Natural killer cell (primary cell): ENCODE data around the gene PIK3IP1. TPM values are rescaled to one million over a fixed set of nuclear protein-coding genes. Genes with fewer than 3 reads are reported as not detected.

ENCODE experiments used
- ATAC-seq, 3 donors: fragments of 150-1000 bp in 2 of 3; fragments of 200-7000 bp in 1 of 3; cut with Tn5 transposase; 1 replicate in 1 of 3; 2 replicates in 2 of 3; pipeline ENCODE4 v1.10.0; 2021; ENCODE audit warnings: mild to moderate bottlenecking in 2 of 3, moderate library complexity in 2 of 3
- DNase-seq, 2 donors: peaks; one replicate each; pipeline versions ENCODE4 v3.0.0 to v3.0.0-alpha.2; 2013 to 2021; ENCODE audit warnings: mixed read lengths in 1 of 2
- H3K27ac ChIP-seq: one replicate; pipeline ENCODE4 v1.5.1; 2013; ENCODE audit warnings: mild to moderate bottlenecking, low read length
- H3K27me3 ChIP-seq: one replicate; pipeline ENCODE4 v1.6.1; 2013; ENCODE audit warnings: low read length; ENCODE audit not compliant: control insufficient read depth, insufficient read depth
- H3K36me3 ChIP-seq: one replicate; pipeline ENCODE4 v1.6.1; 2013; ENCODE audit warnings: low read length; ENCODE audit not compliant: control insufficient read depth, insufficient read depth
- H3K4me1 ChIP-seq: one replicate; pipeline ENCODE4 v1.6.1; 2013; ENCODE audit warnings: low read length; ENCODE audit not compliant: control insufficient read depth, insufficient read depth
- H3K4me3 ChIP-seq: one replicate; pipeline ENCODE4 v1.5.1; 2013; ENCODE audit warnings: low read length
- H3K9me3 ChIP-seq: one replicate; pipeline ENCODE4 v1.6.1; 2013; ENCODE audit warnings: low read length; ENCODE audit not compliant: control insufficient read depth, insufficient read depth
- H3K27ac Mint-ChIP-seq, 2 donors: one replicate each; pipeline ENCODE4 v1.8.0; 2022; ENCODE audit warnings: mild to moderate bottlenecking in 2 of 2, mixed read lengths in 2 of 2, moderate library complexity in 1 of 2
- H3K27me3 Mint-ChIP-seq, 2 donors: one replicate each; pipeline ENCODE4 v1.8.0; 2022; ENCODE audit warnings: low read depth in 2 of 2, mixed read lengths in 2 of 2
- H3K36me3 Mint-ChIP-seq: one replicate; pipeline ENCODE4 v1.8.0; 2022; ENCODE audit warnings: mixed read lengths
- H3K4me1 Mint-ChIP-seq, 2 donors: one replicate each; pipeline ENCODE4 v1.8.0; 2022; ENCODE audit warnings: mixed read lengths in 2 of 2
- H3K4me3 Mint-ChIP-seq: one replicate; pipeline ENCODE4 v1.8.0; 2022; ENCODE audit warnings: mild to moderate bottlenecking, moderate library complexity, mixed read lengths
- H3K9me3 Mint-ChIP-seq, 2 donors: one replicate each; pipeline ENCODE4 v1.8.0; 2022; ENCODE audit warnings: mixed read lengths in 2 of 2
- WGBS: methylation state at CpG from one replicate; pipeline ENCODE4 v1.1.7; 2013; ENCODE audit warnings: missing lambda C conversion rate; ENCODE audit not compliant: insufficient coverage; 5-methylcytosine and 5-hydroxymethylcytosine counted together
- intact Hi-C: fragments of 100-400 bp; cut with micrococcal nuclease; formaldehyde crosslinking; loops from one replicate; pipeline ENCODE4 v1.14.2; 2022
- total RNA-seq, 4 donors: library from RNA; stranded (reverse); fragments of 120-200 nt in 1 of 4; gene quantifications; one replicate each; pipeline versions ENCODE4 v1.2.3 to v1.2.4, GENCODE V29; 2013 to 2022
- TF ChIP-seq, protein P1 (sequence below): fragments of 200-600 bp; IDR thresholded peaks from one replicate; pipeline ENCODE4 v1.8.0; 2022; ENCODE audit warnings: antibody characterized with exemption

PIK3IP1 gene
- total RNA-seq, 3 donors from 2014 or later (not counting 1 experiment from before 2014, with no cell fraction given): 132 to 180 (median 161) TPM

DNA sequence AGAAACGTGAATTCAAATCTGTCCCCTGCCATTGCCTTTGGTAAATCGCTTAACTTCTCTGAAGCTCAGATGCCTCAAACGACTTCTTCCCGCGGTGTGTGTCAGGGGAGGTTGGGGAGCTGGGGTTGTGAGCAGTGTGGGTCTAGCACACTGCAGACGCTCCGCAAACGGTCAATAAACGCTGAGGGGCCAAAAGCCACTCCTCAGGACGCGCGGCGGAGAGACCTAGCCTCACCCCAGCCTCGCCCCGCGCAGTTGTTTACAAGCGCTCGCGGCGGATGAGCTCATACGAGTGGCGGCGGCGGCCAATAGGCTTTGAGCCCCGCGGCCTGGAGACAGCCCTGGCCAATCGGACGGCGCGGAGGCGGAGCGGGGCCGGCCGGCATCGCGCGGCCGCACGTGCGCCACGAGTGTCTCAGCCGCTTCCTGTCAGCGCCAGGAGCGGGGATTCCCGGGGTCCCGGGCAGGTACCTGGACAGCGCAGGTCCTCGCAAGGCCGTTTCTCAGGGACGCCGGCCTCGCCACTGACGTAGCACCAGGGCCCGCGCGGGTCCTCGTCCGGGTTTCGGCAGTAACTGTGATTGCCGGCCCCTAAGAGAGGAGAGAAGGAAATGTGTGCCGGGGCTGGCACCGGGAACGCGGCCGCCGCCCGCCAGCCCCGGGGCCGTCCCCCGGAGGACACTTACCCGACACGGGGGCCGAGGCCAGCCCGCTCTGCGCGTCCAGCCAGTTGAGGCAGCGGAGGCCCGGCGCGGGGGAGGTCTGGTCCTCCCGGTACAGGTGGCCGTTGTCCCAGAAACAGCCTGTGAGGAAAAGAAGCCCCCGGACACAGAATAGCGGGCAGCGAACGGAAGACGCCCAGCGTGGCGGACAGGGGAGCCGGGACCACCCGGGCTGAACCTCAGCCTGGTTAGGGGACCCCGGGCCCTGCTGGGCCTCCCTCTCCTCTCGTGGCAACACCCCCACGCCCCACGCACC is 1.5 kb downstream of the PIK3IP1 start:
- peak overlapping the region; percentile 99 for H3K27ac ChIP-seq
- TF ChIP-seq, protein P1, sequence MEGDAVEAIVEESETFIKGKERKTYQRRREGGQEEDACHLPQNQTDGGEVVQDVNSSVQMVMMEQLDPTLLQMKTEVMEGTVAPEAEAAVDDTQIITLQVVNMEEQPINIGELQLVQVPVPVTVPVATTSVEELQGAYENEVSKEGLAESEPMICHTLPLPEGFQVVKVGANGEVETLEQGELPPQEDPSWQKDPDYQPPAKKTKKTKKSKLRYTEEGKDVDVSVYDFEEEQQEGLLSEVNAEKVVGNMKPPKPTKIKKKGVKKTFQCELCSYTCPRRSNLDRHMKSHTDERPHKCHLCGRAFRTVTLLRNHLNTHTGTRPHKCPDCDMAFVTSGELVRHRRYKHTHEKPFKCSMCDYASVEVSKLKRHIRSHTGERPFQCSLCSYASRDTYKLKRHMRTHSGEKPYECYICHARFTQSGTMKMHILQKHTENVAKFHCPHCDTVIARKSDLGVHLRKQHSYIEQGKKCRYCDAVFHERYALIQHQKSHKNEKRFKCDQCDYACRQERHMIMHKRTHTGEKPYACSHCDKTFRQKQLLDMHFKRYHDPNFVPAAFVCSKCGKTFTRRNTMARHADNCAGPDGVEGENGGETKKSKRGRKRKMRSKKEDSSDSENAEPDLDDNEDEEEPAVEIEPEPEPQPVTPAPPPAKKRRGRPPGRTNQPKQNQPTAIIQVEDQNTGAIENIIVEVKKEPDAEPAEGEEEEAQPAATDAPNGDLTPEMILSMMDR: no peak
- under 1% methylated on average over 92 of the region's 95 CpGs for WGBS
- Mint-ChIP-seq H3K27me3 (no peaks in the 10 kb centered on the region), H3K9me3 (no peaks in the 10 kb centered on the region), H3K36me3 (no peaks in the 10 kb centered on the region), H3K4me3 (peak overlapping the region; percentile 99), H3K27ac (peak overlapping the region; percentile 99), H3K4me1 (peaks cover 51 to 52% of the 10 kb centered on the region in 2 donors)
- no peaks in the 10 kb centered on the region for H3K27me3 ChIP-seq
- intact Hi-C loops: loop anchor here (2.0 to 5.0 kb wide), 3 partner anchors 56 to 1023 kb away; partner anchors contain the start of genes DRG1, OSM and PATZ1
- peak; percentile 82 to 95 (median 84) for ATAC-seq
- peaks cover 16% of the 10 kb centered on the region for H3K36me3 ChIP-seq
- H3K9me3 ChIP-seq: no peaks in the 10 kb centered on the region
- peaks cover 67% of the 10 kb centered on the region for H3K4me1 ChIP-seq
- peak; percentile 96 to 97 for DNase-seq
- peak overlapping the region; percentile 98 for H3K4me3 ChIP-seq

DNA sequence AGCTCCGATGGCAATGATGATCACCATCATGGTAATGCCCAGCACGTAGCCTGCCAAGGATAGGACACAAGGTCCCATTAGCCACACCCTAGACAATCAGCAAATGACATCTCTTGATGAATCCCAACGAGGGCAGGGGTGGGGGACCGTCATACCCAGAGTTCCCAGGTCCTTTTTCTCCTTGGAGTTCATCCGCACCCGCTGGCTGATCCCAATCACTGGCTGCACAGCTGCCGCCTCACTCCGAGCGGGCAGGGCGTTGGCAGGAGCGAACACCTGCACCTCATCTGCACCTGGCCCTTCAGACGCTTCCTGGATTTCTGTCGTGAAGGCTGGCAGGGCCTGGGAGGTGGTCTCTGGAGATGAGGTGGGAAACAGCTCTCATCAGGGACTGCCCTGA is 2.9 kb downstream of the PIK3IP1 start:
- peak overlapping the region; percentile 99 for H3K27ac Mint-ChIP-seq
- WGBS: 84% methylated on average over 13 of the region's 13 CpGs
- peak in 1 of 2 donors; percentile 50 for DNase-seq
- intact Hi-C loops: no loop called here
- TF ChIP-seq, protein P1: no peak
- H3K4me1 ChIP-seq: peaks cover 78% of the 10 kb centered on the region
- H3K36me3 Mint-ChIP-seq: no peaks in the 10 kb centered on the region
- H3K4me3 Mint-ChIP-seq: peak overlapping the region; percentile 99
- H3K27ac ChIP-seq: peak overlapping the region; percentile 99
- H3K36me3 ChIP-seq: peaks cover 30% of the 10 kb centered on the region
- no peaks in the 10 kb centered on the region for H3K9me3 ChIP-seq
- peak overlapping the region; percentile 71 for H3K4me3 ChIP-seq
- peaks cover 57 to 59% of the 10 kb centered on the region in 2 donors for H3K4me1 Mint-ChIP-seq
- H3K27me3 Mint-ChIP-seq: no peaks in the 10 kb centered on the region
- no peak for ATAC-seq
- no peaks in the 10 kb centered on the region for H3K27me3 ChIP-seq
- H3K9me3 Mint-ChIP-seq: no peaks in the 10 kb centered on the region

DNA sequence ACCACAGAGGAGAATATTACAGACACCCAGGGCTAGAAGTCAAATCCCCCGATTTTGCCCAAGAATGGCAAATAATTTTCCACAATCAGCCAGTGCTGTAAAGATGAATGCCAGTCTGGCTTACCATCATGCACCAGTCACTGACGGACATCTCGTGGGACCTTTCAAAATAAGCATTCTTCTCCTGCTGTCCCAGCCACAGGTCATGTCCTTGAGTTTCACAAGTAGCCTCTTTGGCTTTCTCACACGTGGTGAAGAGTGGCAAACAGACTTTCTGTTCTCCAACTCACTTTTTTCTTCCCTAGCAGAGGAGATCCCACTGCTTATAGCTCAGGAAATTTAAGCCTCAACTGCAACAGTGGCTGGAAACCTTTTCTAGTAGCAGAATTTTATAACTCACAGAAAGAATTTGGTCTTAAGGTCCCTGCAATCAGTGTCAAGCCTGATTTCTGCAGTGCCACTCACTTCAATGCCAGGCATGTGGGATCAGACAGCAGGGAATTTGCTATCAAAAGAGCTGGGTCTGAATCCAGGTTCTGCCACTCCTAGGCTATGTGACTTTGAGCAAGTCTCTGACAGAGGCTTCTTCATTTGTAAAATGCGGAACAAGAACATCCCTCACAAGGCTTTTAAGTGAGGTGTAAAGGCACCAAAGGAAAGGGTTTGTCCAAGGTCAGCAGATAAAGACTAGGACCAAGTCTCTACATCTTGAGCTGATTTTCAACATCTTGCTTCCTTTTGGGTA is 3.6 kb downstream of the PIK3IP1 start:
- peak overlapping the region; percentile 99 for H3K27ac ChIP-seq
- Mint-ChIP-seq H3K27me3 (no peaks in the 10 kb centered on the region), H3K36me3 (no peaks in the 10 kb centered on the region), H3K4me1 (peaks cover 57 to 59% of the 10 kb centered on the region in 2 donors), H3K4me3 (peak overlapping the region; percentile 69), H3K27ac (peak overlapping the region; percentile 99), H3K9me3 (no peaks in the 10 kb centered on the region)
- ATAC-seq (no peak), DNase-seq (peak in 1 of 2 donors; percentile 23)
- no peaks in the 10 kb centered on the region for H3K27me3 ChIP-seq
- peaks cover 74% of the 10 kb centered on the region for H3K4me1 ChIP-seq
- TF ChIP-seq, protein P1: no peak
- intact Hi-C loops: no loop called here
- no peaks in the 10 kb centered on the region for H3K9me3 ChIP-seq
- H3K4me3 ChIP-seq: no peak overlapping the region
- peaks cover 36% of the 10 kb centered on the region for H3K36me3 ChIP-seq
- 45% methylated on average over 5 of the region's 5 CpGs for WGBS
